SKM-1 (cell line): Measurements from ENCODE around the gene IL22RA1.

ENCODE experiments used
- DNase-seq: peaks from one replicate; lab custom pipeline; 2025; ENCODE audit not compliant: unreplicated experiment; lab: John Stamatoyannopoulos, UW

Gene IL22RA1

GRCh38 chr1:24142546-24143534 is at the start of gene IL22RA1:
Gene IL22RA1 (minus strand): TSS chr1:24143140. CDS start chr1:24143082, 58 bp downstream.
- DNase-seq, result no peak

GRCh38 chr1:24191860-24192259 is 48.9 kb upstream of the IL22RA1 start:
- no peak for DNase-seq

GRCh38 chr1:24190983-24191461 is 48.1 kb upstream of the IL22RA1 start:
- DNase-seq, result no peak

GRCh38 chr1:24189528-24189927 is 46.6 kb upstream of the IL22RA1 start:
- no peak for DNase-seq

GRCh38 chr1:24186993-24187790 is 44.3 kb upstream of the IL22RA1 start, which contains the start of gene IFNLR1:
Gene IFNLR1 (minus strand): TSS chr1:24187289. CDS start chr1:24187248, 41 bp downstream.
- DNase-seq, result no peak

- no peak for DNase-seq
These were observed 43.7 kb upstream of the IL22RA1 start for GRCh38 chr1:24186711-24186992.

- DNase-seq, result no peak
These were observed 43.2 kb upstream of the IL22RA1 start for GRCh38 chr1:24186031-24186710.

GRCh38 chr1:24185076-24185475 is 42.1 kb upstream of the IL22RA1 start:
- no peak for DNase-seq

GRCh38 chr1:24182061-24182460 is 39.1 kb upstream of the IL22RA1 start:
- DNase-seq, result no peak

- DNase-seq, result no peak
These were observed 38.7 kb upstream of the IL22RA1 start for GRCh38 chr1:24181619-24182018.

- DNase-seq, result no peak
These were observed 37.7 kb upstream of the IL22RA1 start for GRCh38 chr1:24180676-24181075.

- DNase-seq, result no peak
These were observed 36.4 kb upstream of the IL22RA1 start for GRCh38 chr1:24179251-24179840.

GRCh38 chr1:24178407-24178806 is 35.5 kb upstream of the IL22RA1 start:
- DNase-seq, result no peak

GRCh38 chr1:24177161-24177560 is 34.2 kb upstream of the IL22RA1 start:
- no peak for DNase-seq

- DNase-seq, result no peak
These were observed 32.3 kb upstream of the IL22RA1 start for GRCh38 chr1:24175033-24175755.

GRCh38 chr1:24173638-24174575 is 31.0 kb upstream of the IL22RA1 start:
- no peak for DNase-seq

GRCh38 chr1:24172598-24172997 is 29.7 kb upstream of the IL22RA1 start:
- DNase-seq, result no peak

- DNase-seq, result no peak
These were observed 26.3 kb upstream of the IL22RA1 start for GRCh38 chr1:24169286-24169685.

- no peak for DNase-seq
These were observed 25.3 kb upstream of the IL22RA1 start for GRCh38 chr1:24168245-24168644.
